ENCODE data around the gene DDX60. TPM values are rescaled to one million over a fixed set of nuclear protein-coding genes. Genes with fewer than 3 reads are reported as not detected.

Gene DDX60
- total RNA-seq, 2 experiments from 2014 or later = not detected

DNA sequence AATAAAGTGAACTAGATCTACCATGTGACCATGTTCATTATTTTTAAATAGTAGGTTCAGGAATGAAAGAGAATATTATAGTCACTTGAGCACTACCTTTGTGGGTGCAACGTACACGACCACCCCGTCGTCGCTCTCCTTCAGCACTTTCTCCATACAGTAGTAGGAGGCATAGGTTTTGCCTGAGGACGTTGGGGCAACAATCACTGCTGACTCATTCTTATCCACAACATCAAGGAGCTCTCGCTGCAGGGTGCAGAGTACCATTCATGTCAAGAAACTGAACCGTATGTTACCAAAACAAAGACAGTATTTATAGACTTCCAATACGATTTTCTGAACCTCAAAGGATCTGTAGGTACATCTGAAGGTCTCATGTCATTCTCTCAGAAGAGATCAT, 44.7 kb downstream of the DDX60 start:
- intact Hi-C loops (cut with micrococcal nuclease; ENCODE audit: unreplicated experiment) = no loop called here
- H3K36me3 ChIP-seq (ENCODE audit: insufficient read depth, low read length) = no peaks in the 10 kb centered on the region
- ChIA-PET POLR2A (no interaction called here), CTCF (ENCODE audit: unreplicated experiment) (no interaction called here)
- TF ChIP-seq, protein P1, sequence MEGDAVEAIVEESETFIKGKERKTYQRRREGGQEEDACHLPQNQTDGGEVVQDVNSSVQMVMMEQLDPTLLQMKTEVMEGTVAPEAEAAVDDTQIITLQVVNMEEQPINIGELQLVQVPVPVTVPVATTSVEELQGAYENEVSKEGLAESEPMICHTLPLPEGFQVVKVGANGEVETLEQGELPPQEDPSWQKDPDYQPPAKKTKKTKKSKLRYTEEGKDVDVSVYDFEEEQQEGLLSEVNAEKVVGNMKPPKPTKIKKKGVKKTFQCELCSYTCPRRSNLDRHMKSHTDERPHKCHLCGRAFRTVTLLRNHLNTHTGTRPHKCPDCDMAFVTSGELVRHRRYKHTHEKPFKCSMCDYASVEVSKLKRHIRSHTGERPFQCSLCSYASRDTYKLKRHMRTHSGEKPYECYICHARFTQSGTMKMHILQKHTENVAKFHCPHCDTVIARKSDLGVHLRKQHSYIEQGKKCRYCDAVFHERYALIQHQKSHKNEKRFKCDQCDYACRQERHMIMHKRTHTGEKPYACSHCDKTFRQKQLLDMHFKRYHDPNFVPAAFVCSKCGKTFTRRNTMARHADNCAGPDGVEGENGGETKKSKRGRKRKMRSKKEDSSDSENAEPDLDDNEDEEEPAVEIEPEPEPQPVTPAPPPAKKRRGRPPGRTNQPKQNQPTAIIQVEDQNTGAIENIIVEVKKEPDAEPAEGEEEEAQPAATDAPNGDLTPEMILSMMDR (conservative IDR thresholded peaks at IDR 0.05; ENCODE audit: low read length) = no peak
- no peak for TF ChIP-seq EZH2phosphoT487 (IDR thresholded peaks at IDR 0.05; ENCODE audit: borderline replicate concordance, low read depth, low read length)
- BruUV-seq (replicated peaks) = no TSS peak
- no peaks in the 10 kb centered on the region for H4K20me1 ChIP-seq (ENCODE audit: insufficient read depth, low read length)
- no peak overlapping the region for H3K4me3 ChIP-seq (ENCODE audit: low read depth, low read length, poor library complexity, severe bottlenecking)
- DNase-seq (ENCODE audit: low spot score) = no peak
- no peak overlapping the region for H2AFZ ChIP-seq (ENCODE audit: low read length)
- H3K4me2 ChIP-seq (ENCODE audit: low read length) = no peak overlapping the region
- H3K79me2 ChIP-seq (ENCODE audit: insufficient read depth, low read depth, low read length) = no peaks in the 10 kb centered on the region
- H3K4me1 ChIP-seq (ENCODE audit: insufficient read depth, low read length, poor library complexity, severe bottlenecking) = no peaks in the 10 kb centered on the region
- no peaks in the 10 kb centered on the region for H3K9me3 ChIP-seq (ENCODE audit: low read length)
- no peaks in the 10 kb centered on the region for H3K9me2 ChIP-seq (ENCODE audit: insufficient read depth, low read length)
- no peak overlapping the region for H3K27ac ChIP-seq (ENCODE audit: low read depth, low read length, poor library complexity, severe bottlenecking)

GRCh38 chr4:168272488-168272887, 46.1 kb downstream of the DDX60 start:
- TF ChIP-seq, protein P1 (conservative IDR thresholded peaks at IDR 0.05; ENCODE audit: low read length) = no peak
- TF ChIP-seq EZH2phosphoT487 (IDR thresholded peaks at IDR 0.05; ENCODE audit: borderline replicate concordance, low read depth, low read length) = no peak
- Histone ChIP-seq H2AFZ (ENCODE audit: low read length) (no peak overlapping the region), H3K4me1 (ENCODE audit: insufficient read depth, low read length, poor library complexity, severe bottlenecking) (no peaks in the 10 kb centered on the region), H3K4me3 (ENCODE audit: low read depth, low read length, poor library complexity, severe bottlenecking) (no peak overlapping the region), H4K20me1 (ENCODE audit: insufficient read depth, low read length) (no peaks in the 10 kb centered on the region), H3K36me3 (ENCODE audit: insufficient read depth, low read length) (no peaks in the 10 kb centered on the region), H3K79me2 (ENCODE audit: insufficient read depth, low read depth, low read length) (no peaks in the 10 kb centered on the region), H3K9me3 (ENCODE audit: low read length) (no peaks in the 10 kb centered on the region), H3K4me2 (ENCODE audit: low read length) (no peak overlapping the region), H3K9me2 (ENCODE audit: insufficient read depth, low read length) (no peaks in the 10 kb centered on the region), H3K27ac (ENCODE audit: low read depth, low read length, poor library complexity, severe bottlenecking) (no peak overlapping the region)
- DNase-seq (ENCODE audit: low spot score) = no peak
- intact Hi-C loops (cut with micrococcal nuclease; ENCODE audit: unreplicated experiment) = no loop called here
- no TSS peak for BruUV-seq (replicated peaks)
- POLR2A ChIA-PET = interaction anchor here (1.1 kb wide), 1 partner anchor 18 kb away, joined by 3 read pairs; no protein-coding TSS in a partner anchor
- CTCF ChIA-PET (ENCODE audit: unreplicated experiment) = no interaction called here

DNA sequence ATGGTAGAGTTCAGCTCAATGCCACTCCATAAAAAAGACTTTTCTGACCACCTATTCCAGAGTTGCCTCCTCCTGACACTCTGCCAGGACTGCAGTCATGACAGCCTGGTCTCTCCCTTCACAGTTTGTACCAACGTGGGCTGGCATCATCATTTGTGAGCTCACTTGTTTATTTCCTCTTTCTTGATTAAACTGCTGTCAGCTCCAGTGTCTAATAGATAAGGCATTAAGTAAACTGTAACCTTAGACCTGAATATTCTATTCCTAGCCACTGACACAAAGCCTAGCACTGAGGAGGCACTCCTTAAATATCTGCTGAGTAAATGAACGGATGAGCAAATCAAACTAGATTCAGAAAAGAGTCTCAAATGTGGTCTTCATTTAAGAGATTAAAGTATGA, 48.7 kb downstream of the DDX60 start:
- ChIA-PET POLR2A (interaction anchor here (0.5 to 0.7 kb wide), 2 partner anchors 240 to 985 kb away, joined by 3 read pairs; no protein-coding TSS in a partner anchor), CTCF (ENCODE audit: unreplicated experiment) (no interaction called here)

More for the DNA sequence above, 48.7 kb downstream of the DDX60 start:
- BruUV-seq (replicated peaks) = no TSS peak
- no peak overlapping the region for H3K4me2 ChIP-seq (ENCODE audit: low read length)
- TF ChIP-seq, protein P1 (conservative IDR thresholded peaks at IDR 0.05; ENCODE audit: low read length) = no peak
- TF ChIP-seq EZH2phosphoT487 (IDR thresholded peaks at IDR 0.05; ENCODE audit: borderline replicate concordance, low read depth, low read length) = no peak
- H3K4me1 ChIP-seq (ENCODE audit: insufficient read depth, low read length, poor library complexity, severe bottlenecking) = no peaks in the 10 kb centered on the region
- no peaks in the 10 kb centered on the region for H3K79me2 ChIP-seq (ENCODE audit: insufficient read depth, low read depth, low read length)
- no peak overlapping the region for H3K27ac ChIP-seq (ENCODE audit: low read depth, low read length, poor library complexity, severe bottlenecking)
- intact Hi-C loops (cut with micrococcal nuclease; ENCODE audit: unreplicated experiment) = no loop called here
- H2AFZ ChIP-seq (ENCODE audit: low read length) = no peak overlapping the region
- H3K9me3 ChIP-seq (ENCODE audit: low read length) = no peaks in the 10 kb centered on the region
- H3K36me3 ChIP-seq (ENCODE audit: insufficient read depth, low read length) = no peaks in the 10 kb centered on the region
- H4K20me1 ChIP-seq (ENCODE audit: insufficient read depth, low read length) = no peaks in the 10 kb centered on the region
- H3K4me3 ChIP-seq (ENCODE audit: low read depth, low read length, poor library complexity, severe bottlenecking) = no peak overlapping the region
- no peaks in the 10 kb centered on the region for H3K9me2 ChIP-seq (ENCODE audit: insufficient read depth, low read length)
- DNase-seq (ENCODE audit: low spot score) = no peak
